K562 (cell line): ENCODE measurements around the gene RBMS3. TPM values are rescaled to one million over a fixed set of nuclear protein-coding genes. Genes with fewer than 3 reads are reported as not detected.

Experiments
- ATAC-seq: fragments of 200-7000 bp; cut with Tn5 transposase; 3 replicates; pipeline ENCODE4 v1.9.1; 2020; ENCODE audit warnings: moderate library complexity
- BruUV-seq: library from RNA; stranded (reverse); fragments of 400-500 nt; replicated peaks from 2 replicates; lab custom pipeline; 2021; lab: Mats Ljungman, UMichigan
- CTCF ChIA-PET: fragments of 300-600 bp; formaldehyde crosslinking; extraction: SDS; loops from one replicate; lab custom pipeline; 2021; ENCODE audit warnings: low intra/inter-chr PET ratio; lab: Yijun Ruan, JAX
- POLR2A ChIA-PET: fragments of 300-600, 350-650 bp; sonication (Branson Sonifier 250); formaldehyde crosslinking; extraction: SDS; loops from one replicate; lab custom pipeline; 2021; ENCODE audit warnings: antibody characterized with exemption, inconsistent platforms; lab: Yijun Ruan, JAX
- DNase-seq, 4 experiments: peaks; one replicate each; pipeline versions ENCODE4 v3.0.0 to v3.0.0-alpha.2; 2011 to 2018; ENCODE audit warnings: low spot score in 3 of 4, mixed read lengths in 3 of 4; ENCODE audit errors: extremely low read depth in 1 of 4
- FAIRE-seq: peaks from 2 replicates; lab custom pipeline; 2011; peaks lifted over from hg19 to GRCh38; lab: Jason Lieb, UNC
- H2AFZ ChIP-seq: 2 replicates; pipeline ENCODE4 v1.6.0; 2011; ENCODE audit warnings: low read depth, low read length, control low read depth, inconsistent platforms
- H3K27ac ChIP-seq: fragments of 200-600 bp; 3 replicates; pipeline ENCODE4 v1.8.0; 2011; ENCODE audit warnings: low read depth, mild to moderate bottlenecking, control low read depth, inconsistent platforms, low read length, moderate library complexity, mixed read lengths; ENCODE audit errors: extremely low read depth
- H3K27me3 ChIP-seq, 2 experiments: fragments of 300-600 bp in 1 of 2; 2 replicates in 1 of 2; 3 replicates in 1 of 2; pipeline versions ENCODE4 v1.6.0 to v1.8.0; 2011; ENCODE audit warnings: inconsistent platforms in 2 of 2, low read length in 2 of 2, mild to moderate bottlenecking in 1 of 2, mixed read lengths in 1 of 2, moderate library complexity in 1 of 2; ENCODE audit not compliant: control insufficient read depth in 2 of 2, insufficient read depth in 2 of 2
- H3K36me3 ChIP-seq: fragments of 300-600 bp; 3 replicates; pipeline ENCODE4 v1.8.0; 2011; ENCODE audit warnings: mild to moderate bottlenecking, low read length, inconsistent platforms; ENCODE audit not compliant: control insufficient read depth, insufficient read depth
- H3K4me1 ChIP-seq, 2 experiments: fragments of 200-600 bp in 1 of 2; replicated peaks in 1 of 2; 2 replicates in 1 of 2; 3 replicates in 1 of 2; pipeline versions ENCODE4 v1.5.1 to v1.8.0; 2011; ENCODE audit warnings: inconsistent platforms in 2 of 2, low read length in 2 of 2, mild to moderate bottlenecking in 1 of 2, mixed read lengths in 1 of 2, moderate library complexity in 1 of 2; ENCODE audit not compliant: control insufficient read depth in 2 of 2, insufficient read depth in 2 of 2
- H3K4me2 ChIP-seq: 2 replicates; pipeline ENCODE4 v1.6.1; 2011; ENCODE audit warnings: low read length, control low read depth, inconsistent platforms, mixed read lengths; ENCODE audit not compliant: insufficient read depth
- H3K4me3 ChIP-seq: fragments of 200-600 bp; sonication (generic), shearing (Covaris generic); 2 replicates; pipeline ENCODE4 v1.5.1; 2016; ENCODE audit warnings: control low read depth, inconsistent platforms
- H3K79me2 ChIP-seq: fragments of 200-600 bp; 3 replicates; pipeline ENCODE4 v1.8.0; 2011; ENCODE audit warnings: low read length, inconsistent platforms; ENCODE audit not compliant: control insufficient read depth, insufficient read depth
- H3K9ac ChIP-seq, 2 experiments: 2 replicates each; pipeline versions ENCODE4 v1.6.0 to v1.6.1; 2011; ENCODE audit warnings: low read depth in 2 of 2, low read length in 2 of 2, control low read depth in 1 of 2, inconsistent platforms in 1 of 2, mild to moderate bottlenecking in 1 of 2, mixed read lengths in 1 of 2; ENCODE audit not compliant: insufficient read depth in 1 of 2
- H3K9me1 ChIP-seq: one replicate; pipeline ENCODE4 v1.6.0; 2011; ENCODE audit warnings: inconsistent platforms, mild to moderate bottlenecking, low read length, moderate library complexity; ENCODE audit not compliant: control insufficient read depth, insufficient read depth
- H3K9me3 ChIP-seq: replicated peaks from 2 replicates; pipeline ENCODE4 v1.5.1; 2011; ENCODE audit warnings: low read depth, low read length, inconsistent platforms; ENCODE audit not compliant: control insufficient read depth, insufficient read depth
- H4K20me1 ChIP-seq: replicated peaks from 2 replicates; pipeline ENCODE4 v1.6.1; 2011; ENCODE audit warnings: low read length, inconsistent platforms, mixed read lengths; ENCODE audit not compliant: control insufficient read depth, insufficient read depth
- C11orf30 ChIP-seq: fragments of 450-650 bp; IDR thresholded peaks from 2 replicates; pipeline ENCODE4 v1.6.1; 2016; ENCODE audit warnings: low read depth, mild to moderate bottlenecking
- FOS ChIP-seq: IDR thresholded peaks from 3 replicates; pipeline ENCODE4 v1.6.1; 2011; ENCODE audit not compliant: insufficient read length; ENCODE audit errors: extremely low read depth
- FOXK2 ChIP-seq, 2 experiments: fragments of 450-650 bp; IDR thresholded peaks in 1 of 2; conservative IDR thresholded peaks in 1 of 2; 2 replicates each; pipeline ENCODE4 v1.6.1; 2016; ENCODE audit warnings: low read depth in 2 of 2, mild to moderate bottlenecking in 1 of 2
- L3MBTL2 ChIP-seq: fragments of 450-650 bp; IDR thresholded peaks from 2 replicates; pipeline ENCODE4 v1.6.1; 2016; ENCODE audit warnings: mild to moderate bottlenecking, moderate library complexity
- MAFF ChIP-seq: IDR thresholded peaks from 2 replicates; pipeline ENCODE4 v1.6.1; 2012; ENCODE audit warnings: low read length, improper control_type of control experiment
- MAFG ChIP-seq: fragments of 450-650 bp; conservative IDR thresholded peaks from 2 replicates; pipeline ENCODE4 v1.6.1; 2016; ENCODE audit warnings: missing genetic modification characterization, missing compliant biosample characterization
- MAFK ChIP-seq: IDR thresholded peaks from 2 replicates; pipeline ENCODE4 v1.6.1; 2011; ENCODE audit warnings: low read length, improper control_type of control experiment
- NCOA4 ChIP-seq: fragments of 450-650 bp; IDR thresholded peaks from 2 replicates; pipeline ENCODE4 v1.6.1; 2018; ENCODE audit warnings: mild to moderate bottlenecking; ENCODE audit not compliant: partially characterized antibody
- PCBP2 ChIP-seq: fragments of 200-400 bp; formaldehyde crosslinking; IDR thresholded peaks from 2 replicates; pipeline ENCODE4 v1.6.1; 2018; ENCODE audit warnings: low read length, low read depth, mild to moderate bottlenecking, moderate library complexity; ENCODE audit not compliant: poor library complexity, severe bottlenecking
- RAD21 ChIP-seq, 2 experiments: fragments of 250-450 bp in 1 of 2; fragments of 450-650 bp in 1 of 2; sonication (Bioruptor Pico) in 1 of 2; formaldehyde crosslinking in 1 of 2; IDR thresholded peaks in 1 of 2; conservative IDR thresholded peaks in 1 of 2; 2 replicates each; pipeline versions ENCODE4 v1.4.0 to v1.8.0; 2020 to 2022; ENCODE audit warnings: mild to moderate bottlenecking in 2 of 2, moderate library complexity in 1 of 2
- ZNF316 ChIP-seq: fragments of 450-650 bp; IDR thresholded peaks from 2 replicates; pipeline ENCODE4 v1.6.1; 2016
- ZNF41 ChIP-seq: fragments of 250-450 bp; sonication (Bioruptor Pico); conservative IDR thresholded peaks from 2 replicates; pipeline ENCODE4 v1.4.0; 2020; ENCODE audit warnings: mild to moderate bottlenecking
- ZNF57 ChIP-seq: fragments of 450-650 bp; formaldehyde crosslinking; IDR thresholded peaks from 2 replicates; pipeline ENCODE4 v1.4.0; 2020; ENCODE audit warnings: mild to moderate bottlenecking, moderate library complexity
- WGBS: fragments of 100-300 bp; shearing (Covaris generic); methylation state at CpG from one replicate; pipeline ENCODE4 v1.1.6; 2016; ENCODE audit warnings: low coverage, mixed read lengths; ENCODE audit not compliant: insufficient coverage; ENCODE audit errors: missing lambda C conversion rate; 5-methylcytosine and 5-hydroxymethylcytosine counted together
- in situ Hi-C: fragments of 300-500 bp; cut with MboI; formaldehyde crosslinking; loops from 4 replicates; pipeline ENCODE4 v1.15.0; 2018; ENCODE audit warnings: inconsistent platforms, mixed read lengths
- intact Hi-C: fragments of 100-400 bp; cut with micrococcal nuclease; formaldehyde crosslinking; loops from 2 replicates; pipeline ENCODE4 v1.14.2; 2022
- polyA plus RNA-seq, 8 experiments: library from polyadenylated mRNA; depleted of rRNA in 4 of 8; stranded (reverse) in 5 of 8; unstranded in 3 of 8; fragments of >200 nt; fragmentation: Nextera tagmentation in 2 of 8; fragmentation: Illumina TruSeq in 1 of 8; extraction: Ambion mirVana in 2 of 8; extraction: Trizol in 1 of 8; gene quantifications; 2 replicates each; pipeline versions ENCODE4 v1.2.1 to v1.2.3, GENCODE V29; 2011 to 2014; ENCODE audit warnings: inconsistent platforms in 1 of 8, missing spikeins in 1 of 8
- total RNA-seq, 7 experiments: library from RNA; depleted of rRNA in 6 of 7; stranded (reverse); fragments of >200 nt in 6 of 7; fragmentation: Illumina TruSeq in 2 of 7; extraction: Trizol in 2 of 7; gene quantifications; 2 replicates each; pipeline versions ENCODE4 v1.2.1 to v1.2.3, GENCODE V29; 2011 to 2021; ENCODE audit warnings: low replicate concordance in 1 of 7
- TF ChIP-seq, protein P1 (sequence below): sonication (generic); formaldehyde crosslinking; IDR thresholded peaks from 2 replicates; pipeline ENCODE4 v1.8.0; 2022; ENCODE audit warnings: missing genetic modification reagents, mild to moderate bottlenecking, moderate library complexity, borderline replicate concordance
- TF ChIP-seq, protein P2 (sequence below), 2 experiments: IDR thresholded peaks in 1 of 2; conservative IDR thresholded peaks in 1 of 2; 2 replicates each; pipeline ENCODE4 v1.6.1; 2016; ENCODE audit warnings: low read depth in 2 of 2, mild to moderate bottlenecking in 1 of 2, missing compliant biosample characterization in 1 of 2, missing genetic modification characterization in 1 of 2, moderate library complexity in 1 of 2
- TF ChIP-seq, protein P3 (sequence below): IDR thresholded peaks from 2 replicates; pipeline ENCODE4 v1.6.1; 2011; ENCODE audit warnings: borderline replicate concordance, low read depth, mild to moderate bottlenecking, moderate library complexity, low read length; ENCODE audit not compliant: insufficient read depth, poor library complexity, severe bottlenecking
- TF ChIP-seq, protein P4 (sequence below): fragments of 250-450 bp; sonication (Bioruptor Pico); IDR thresholded peaks from 2 replicates; pipeline ENCODE4 v1.9.0; 2021; ENCODE audit warnings: mild to moderate bottlenecking

The RBMS3 gene
- total and polyA plus RNA-seq, 9 of the 15 experiments (the other 6 are each of a cell fraction or from before 2014, with no cell fraction given), result 0.20 TPM; not detected in 8

DNA sequence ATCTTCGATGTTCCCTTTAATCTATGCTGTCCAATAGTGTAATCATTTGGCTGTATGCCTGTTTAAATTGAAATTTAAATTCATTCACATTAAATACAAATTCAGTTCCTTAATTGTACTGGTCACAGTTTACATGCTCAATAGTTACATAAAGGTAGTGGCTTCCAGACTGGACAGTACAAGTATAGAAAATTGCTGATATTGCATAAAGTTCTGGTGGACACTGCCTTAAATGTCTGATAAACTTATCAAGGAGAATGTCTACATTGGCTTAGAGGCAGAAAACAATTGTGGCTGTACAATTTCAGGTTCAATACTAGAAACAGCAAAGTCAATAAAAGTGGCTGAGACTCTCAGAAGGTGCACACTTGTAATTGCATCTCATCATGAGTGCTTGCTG is 365.2 kb downstream of the RBMS3 start:
- H3K4me1 ChIP-seq, result no peaks in the 10 kb centered on the region
- WGBS, result 0% methylated on average over 1 of the region's 1 CpG
- H3K9me1 ChIP-seq, result no peaks in the 10 kb centered on the region
- CTCF ChIA-PET, result no interaction called here
- DNase-seq (no peak), FAIRE-seq (no peak)
- intact Hi-C loops, result no loop called here
- H4K20me1 ChIP-seq, result no peaks in the 10 kb centered on the region
- no peak overlapping the region for H3K4me3 ChIP-seq
- BruUV-seq, result no TSS peak
- H3K79me2 ChIP-seq, result no peaks in the 10 kb centered on the region
- H3K9ac ChIP-seq, result no peak overlapping the region
- TF ChIP-seq L3MBTL2, result no peak
- TF ChIP-seq, protein P1, sequence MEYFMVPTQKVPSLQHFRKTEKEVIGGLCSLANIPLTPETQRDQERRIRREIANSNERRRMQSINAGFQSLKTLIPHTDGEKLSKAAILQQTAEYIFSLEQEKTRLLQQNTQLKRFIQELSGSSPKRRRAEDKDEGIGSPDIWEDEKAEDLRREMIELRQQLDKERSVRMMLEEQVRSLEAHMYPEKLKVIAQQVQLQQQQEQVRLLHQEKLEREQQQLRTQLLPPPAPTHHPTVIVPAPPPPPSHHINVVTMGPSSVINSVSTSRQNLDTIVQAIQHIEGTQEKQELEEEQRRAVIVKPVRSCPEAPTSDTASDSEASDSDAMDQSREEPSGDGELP (CRISPR knock-in tag), result no peak
- peak; percentile 92 for TF ChIP-seq MAFF
- TF ChIP-seq, protein P2, sequence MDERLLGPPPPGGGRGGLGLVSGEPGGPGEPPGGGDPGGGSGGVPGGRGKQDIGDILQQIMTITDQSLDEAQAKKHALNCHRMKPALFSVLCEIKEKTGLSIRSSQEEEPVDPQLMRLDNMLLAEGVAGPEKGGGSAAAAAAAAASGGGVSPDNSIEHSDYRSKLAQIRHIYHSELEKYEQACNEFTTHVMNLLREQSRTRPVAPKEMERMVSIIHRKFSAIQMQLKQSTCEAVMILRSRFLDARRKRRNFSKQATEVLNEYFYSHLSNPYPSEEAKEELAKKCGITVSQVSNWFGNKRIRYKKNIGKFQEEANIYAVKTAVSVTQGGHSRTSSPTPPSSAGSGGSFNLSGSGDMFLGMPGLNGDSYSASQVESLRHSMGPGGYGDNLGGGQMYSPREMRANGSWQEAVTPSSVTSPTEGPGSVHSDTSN (CRISPR knock-in tag; IDR thresholded peaks at IDR 0.05; ENCODE audit: low read depth), result no peak
- TF ChIP-seq, protein P2 (tag; conservative IDR thresholded peaks at IDR 0.05; ENCODE audit: low read depth), result no peak
- peak; percentile 65 for TF ChIP-seq C11orf30
- TF ChIP-seq, protein P3, sequence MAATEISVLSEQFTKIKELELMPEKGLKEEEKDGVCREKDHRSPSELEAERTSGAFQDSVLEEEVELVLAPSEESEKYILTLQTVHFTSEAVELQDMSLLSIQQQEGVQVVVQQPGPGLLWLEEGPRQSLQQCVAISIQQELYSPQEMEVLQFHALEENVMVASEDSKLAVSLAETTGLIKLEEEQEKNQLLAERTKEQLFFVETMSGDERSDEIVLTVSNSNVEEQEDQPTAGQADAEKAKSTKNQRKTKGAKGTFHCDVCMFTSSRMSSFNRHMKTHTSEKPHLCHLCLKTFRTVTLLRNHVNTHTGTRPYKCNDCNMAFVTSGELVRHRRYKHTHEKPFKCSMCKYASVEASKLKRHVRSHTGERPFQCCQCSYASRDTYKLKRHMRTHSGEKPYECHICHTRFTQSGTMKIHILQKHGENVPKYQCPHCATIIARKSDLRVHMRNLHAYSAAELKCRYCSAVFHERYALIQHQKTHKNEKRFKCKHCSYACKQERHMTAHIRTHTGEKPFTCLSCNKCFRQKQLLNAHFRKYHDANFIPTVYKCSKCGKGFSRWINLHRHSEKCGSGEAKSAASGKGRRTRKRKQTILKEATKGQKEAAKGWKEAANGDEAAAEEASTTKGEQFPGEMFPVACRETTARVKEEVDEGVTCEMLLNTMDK, result no peak
- TF ChIP-seq, protein P4, sequence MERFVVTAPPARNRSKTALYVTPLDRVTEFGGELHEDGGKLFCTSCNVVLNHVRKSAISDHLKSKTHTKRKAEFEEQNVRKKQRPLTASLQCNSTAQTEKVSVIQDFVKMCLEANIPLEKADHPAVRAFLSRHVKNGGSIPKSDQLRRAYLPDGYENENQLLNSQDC (CRISPR knock-in tag), result no peak
- no peak for TF ChIP-seq ZNF57 (CRISPR knock-in tag)
- no peak for TF ChIP-seq ZNF41 (CRISPR knock-in tag)
- TF ChIP-seq RAD21 (CRISPR knock-in tag; conservative IDR thresholded peaks at IDR 0.05 in 1 of 2, IDR thresholded peaks at IDR 0.05 in 1 of 2), result no peak
- peak; percentile 93 for TF ChIP-seq MAFK
- TF ChIP-seq FOS, result no peak
- TF ChIP-seq ZNF316, result peak; percentile 84
- TF ChIP-seq FOXK2 (conservative IDR thresholded peaks at IDR 0.05 in 1 of 2, IDR thresholded peaks at IDR 0.05 in 1 of 2; ENCODE audit: low read depth in 2 of 2), result no peak
- peak; percentile 81 for TF ChIP-seq MAFG (tag)
- TF ChIP-seq NCOA4, result no peak
- no peak for TF ChIP-seq PCBP2
- TF ChIP-seq, all 486 proteins: peak for 5
- ATAC-seq, result no peak
- POLR2A ChIA-PET, result no interaction called here
- H3K27ac ChIP-seq, result no peak overlapping the region
- in situ Hi-C loops, result no loop called here
- H3K27me3 ChIP-seq, result no peaks in the 10 kb centered on the region
- no peak overlapping the region for H2AFZ ChIP-seq
- no peaks in the 10 kb centered on the region; the same call in 1 of the 2 replicates for H3K9me3 ChIP-seq
- no peaks in the 10 kb centered on the region for H3K36me3 ChIP-seq
- no peak overlapping the region for H3K4me2 ChIP-seq
